Measurements from ENCODE around the gene CCDC136.

- TF ChIP-seq POLR2A (IDR thresholded peaks at IDR 0.05) (no peak), CTCF (IDR thresholded peaks at IDR 0.05 in 4 of 5, conservative IDR thresholded peaks at IDR 0.05 in 1 of 5) (no peak)
These were observed 10.1 kb downstream of the CCDC136 start for GRCh38 chr7:128801667-128802418.
